AG04449 (cell line): ENCODE measurements around the gene RNF125.

ENCODE experiments used
- CTCF ChIA-PET: fragments of 350-600 bp; formaldehyde crosslinking; extraction: SDS; loops from one replicate; lab custom pipeline; 2021; ENCODE audit warnings: antibody characterized with exemption; lab: Yijun Ruan, JAX
- POLR2A ChIA-PET: fragments of 400-600, 350-600 bp; formaldehyde crosslinking; extraction: SDS; loops from one replicate; lab custom pipeline; 2020; ENCODE audit warnings: antibody characterized with exemption, inconsistent platforms; lab: Yijun Ruan, JAX
- DNase-seq: peaks from one replicate; pipeline ENCODE4 v3.0.0-alpha.2; 2010; ENCODE audit warnings: low read depth, low spot score
- H3K4me3 ChIP-seq: 2 replicates; pipeline ENCODE4 v1.5.1; 2011; ENCODE audit warnings: low read depth, mild to moderate bottlenecking, control low read depth, low read length
- TF ChIP-seq, protein P1 (sequence below): IDR thresholded peaks from one replicate; pipeline ENCODE4 v1.5.1; 2011; ENCODE audit warnings: mild to moderate bottlenecking, moderate library complexity, low read length, control low read depth, inconsistent platforms; ENCODE audit not compliant: insufficient read depth; ENCODE audit errors: missing control alignments

The RNF125 gene

DNA sequence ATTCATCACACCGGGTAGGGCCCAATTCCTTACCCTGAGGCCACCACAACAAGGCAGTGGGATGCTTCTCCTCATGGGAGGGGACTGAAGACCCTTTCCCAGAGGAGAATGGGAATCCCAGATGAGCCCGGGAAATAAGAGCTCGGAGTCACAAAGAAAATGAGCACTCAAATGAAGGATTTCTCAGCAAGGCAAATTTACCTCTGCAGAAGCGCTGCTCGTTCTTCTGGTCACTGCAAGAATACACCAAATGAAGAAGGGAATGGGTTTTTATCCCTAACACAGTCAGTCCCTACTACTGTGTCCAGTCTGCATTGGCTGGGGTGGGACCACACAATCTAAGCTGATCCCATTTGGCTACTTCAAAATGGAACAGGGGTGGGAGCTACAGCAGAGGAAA, 40.0 kb upstream of the RNF125 start:
- no peak overlapping the region for H3K4me3 ChIP-seq
- CTCF ChIA-PET = no interaction called here
- POLR2A ChIA-PET = no interaction called here
- no peak for DNase-seq
- TF ChIP-seq, protein P1, sequence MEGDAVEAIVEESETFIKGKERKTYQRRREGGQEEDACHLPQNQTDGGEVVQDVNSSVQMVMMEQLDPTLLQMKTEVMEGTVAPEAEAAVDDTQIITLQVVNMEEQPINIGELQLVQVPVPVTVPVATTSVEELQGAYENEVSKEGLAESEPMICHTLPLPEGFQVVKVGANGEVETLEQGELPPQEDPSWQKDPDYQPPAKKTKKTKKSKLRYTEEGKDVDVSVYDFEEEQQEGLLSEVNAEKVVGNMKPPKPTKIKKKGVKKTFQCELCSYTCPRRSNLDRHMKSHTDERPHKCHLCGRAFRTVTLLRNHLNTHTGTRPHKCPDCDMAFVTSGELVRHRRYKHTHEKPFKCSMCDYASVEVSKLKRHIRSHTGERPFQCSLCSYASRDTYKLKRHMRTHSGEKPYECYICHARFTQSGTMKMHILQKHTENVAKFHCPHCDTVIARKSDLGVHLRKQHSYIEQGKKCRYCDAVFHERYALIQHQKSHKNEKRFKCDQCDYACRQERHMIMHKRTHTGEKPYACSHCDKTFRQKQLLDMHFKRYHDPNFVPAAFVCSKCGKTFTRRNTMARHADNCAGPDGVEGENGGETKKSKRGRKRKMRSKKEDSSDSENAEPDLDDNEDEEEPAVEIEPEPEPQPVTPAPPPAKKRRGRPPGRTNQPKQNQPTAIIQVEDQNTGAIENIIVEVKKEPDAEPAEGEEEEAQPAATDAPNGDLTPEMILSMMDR = no peak

DNA sequence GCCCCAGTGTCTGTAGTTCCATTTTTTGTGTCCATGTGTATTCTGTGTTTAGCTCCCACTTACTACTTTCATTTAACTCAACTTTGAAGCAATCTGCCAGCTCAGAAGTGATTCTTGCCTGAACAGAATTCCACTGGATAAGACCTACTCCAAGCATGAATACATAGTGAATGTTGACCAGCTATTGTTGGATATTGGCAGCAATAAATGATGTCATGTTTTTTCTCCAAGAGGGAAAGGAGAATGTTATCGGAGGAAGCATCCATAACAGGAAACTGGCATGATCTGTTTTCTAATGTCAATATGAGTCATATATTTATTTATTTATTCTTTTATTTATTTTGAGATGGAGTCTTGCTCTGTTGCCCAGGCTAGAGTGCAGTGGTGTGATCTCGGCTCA, 38.9 kb upstream of the RNF125 start:
- CTCF ChIA-PET = no interaction called here
- TF ChIP-seq, protein P1 = no peak
- no peak for DNase-seq
- H3K4me3 ChIP-seq = no peak overlapping the region
- POLR2A ChIA-PET = no interaction called here

DNA sequence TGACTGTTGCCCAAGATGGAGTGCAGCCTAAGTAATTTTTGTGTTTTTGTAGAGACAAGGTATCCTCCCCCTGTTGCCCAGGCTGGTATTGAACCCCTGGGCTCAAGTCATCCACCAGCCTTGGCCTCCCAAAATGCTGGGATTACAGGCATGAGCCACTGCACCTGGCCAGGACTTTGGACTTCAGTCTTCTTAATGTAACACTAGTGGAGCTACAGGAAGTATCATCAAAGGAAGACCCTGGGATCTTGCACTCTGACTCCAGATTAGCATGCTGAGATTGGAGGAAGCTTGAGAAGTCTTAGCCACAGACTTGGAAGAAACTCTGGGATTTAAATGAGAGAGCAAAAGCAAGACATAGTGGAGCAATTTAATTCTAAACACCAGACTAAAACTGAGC, 37.8 kb upstream of the RNF125 start:
- ChIA-PET POLR2A (no interaction called here), CTCF (no interaction called here)
- H3K4me3 ChIP-seq = no peak overlapping the region
- DNase-seq = no peak
- TF ChIP-seq, protein P1 = no peak

DNA sequence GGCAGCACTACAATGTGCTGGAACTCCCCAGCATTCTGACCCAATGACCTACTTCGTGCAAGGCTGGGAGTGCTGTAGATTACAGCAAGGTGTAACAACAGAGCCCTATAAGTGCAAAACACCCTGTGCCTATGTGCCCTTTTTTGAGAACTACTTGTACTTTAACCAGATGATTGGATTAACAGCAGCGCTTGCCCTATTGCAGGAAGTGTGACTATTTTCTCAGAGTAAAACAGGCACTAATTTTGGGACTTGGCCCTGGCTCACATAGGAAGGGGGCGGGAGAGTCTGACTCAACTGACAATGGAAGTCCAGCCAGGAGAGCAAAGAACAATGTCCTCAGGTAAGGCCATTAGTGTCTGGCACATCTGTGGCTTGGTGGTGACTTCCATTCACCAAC, 35.6 kb upstream of the RNF125 start:
- DNase-seq = no peak
- H3K4me3 ChIP-seq = no peak overlapping the region
- ChIA-PET POLR2A (no interaction called here), CTCF (no interaction called here)
- TF ChIP-seq, protein P1 = no peak

DNA sequence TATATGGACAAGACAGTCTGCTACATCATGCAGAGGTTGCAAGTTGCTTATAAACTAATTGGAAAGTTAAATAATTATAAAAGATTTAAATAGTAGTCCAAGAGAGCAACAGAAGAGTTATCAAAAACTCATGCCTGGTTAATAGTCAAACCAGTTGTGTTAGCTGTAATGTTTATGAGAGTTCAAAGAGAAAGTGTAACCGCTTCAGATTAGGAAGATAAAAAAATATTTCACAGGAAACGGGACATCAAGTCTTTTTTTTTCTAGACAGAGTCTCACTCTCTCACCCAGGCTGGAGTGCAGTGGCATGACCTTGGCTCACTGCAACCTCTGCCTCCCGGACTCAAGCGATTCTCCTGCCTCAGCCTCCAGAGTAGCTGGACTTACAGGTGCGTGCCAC, 34.6 kb upstream of the RNF125 start:
- no peak for DNase-seq
- ChIA-PET CTCF (no interaction called here), POLR2A (no interaction called here)
- TF ChIP-seq, protein P1 = no peak
- no peak overlapping the region for H3K4me3 ChIP-seq

DNA sequence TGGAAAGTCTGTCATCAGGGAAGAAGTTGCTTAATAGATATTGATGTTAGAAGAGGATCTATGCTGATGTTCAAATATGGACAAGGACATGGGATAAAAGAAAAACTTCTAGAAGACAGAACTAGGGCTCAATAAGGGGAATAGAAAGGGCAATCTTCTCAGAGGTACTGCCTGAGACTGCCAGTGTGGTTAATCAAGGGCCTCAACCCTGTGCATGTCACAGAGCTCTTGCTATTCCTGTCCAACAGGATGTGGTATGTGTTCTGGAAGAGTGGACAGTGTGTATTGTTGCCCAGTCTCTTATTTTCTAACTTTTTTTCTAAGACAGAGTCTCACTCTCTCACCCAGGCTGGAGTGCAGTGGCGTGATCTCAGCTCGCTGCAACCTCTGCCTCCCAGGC, 27.8 kb upstream of the RNF125 start:
- H3K4me3 ChIP-seq = no peak overlapping the region
- ChIA-PET CTCF (no interaction called here), POLR2A (no interaction called here)
- DNase-seq = no peak
- TF ChIP-seq, protein P1 = no peak
